Tibial nerve (tissue), 4 donors: ENCODE results near the gene RHAG. TPM values are rescaled to one million over a fixed set of nuclear protein-coding genes. Genes with fewer than 3 reads are reported as not detected.
"Not testable (repeated sequence)": the region's sequence is repeated elsewhere in the genome, so short reads cannot be mapped to it uniquely, and the experiment has no call there.

ENCODE experiments used
- DNase-seq, 2 donors: peaks; one replicate each; pipeline ENCODE4 v3.0.0-alpha.2; 2019; ENCODE audit warnings: low spot score in 2 of 2
- H3K27ac ChIP-seq, 4 donors: fragments of 200-600 bp; sonication (generic) in 3 of 4; one replicate each; pipeline ENCODE4 v1.5.1; 2017 to 2019; ENCODE audit warnings: mild to moderate bottlenecking in 1 of 4
- H3K27me3 ChIP-seq, 2 donors: fragments of 200-600 bp; sonication (generic) in 1 of 2; one replicate each; pipeline versions ENCODE4 v1.5.1 to v1.6.0; 2017 to 2019
- H3K36me3 ChIP-seq, 3 donors: fragments of 200-600 bp; sonication (generic); one replicate each; pipeline ENCODE4 v1.5.1; 2018 to 2019
- H3K4me1 ChIP-seq, 4 donors: fragments of 200-600 bp; sonication (generic) in 3 of 4; one replicate each; pipeline ENCODE4 v1.5.1; 2017 to 2019
- H3K4me3 ChIP-seq, 4 donors: fragments of 200-600 bp; sonication (generic) in 3 of 4; one replicate each; pipeline ENCODE4 v1.5.1; 2017 to 2019; ENCODE audit warnings: mild to moderate bottlenecking in 1 of 4, moderate library complexity in 1 of 4
- H3K9me3 ChIP-seq, 4 donors: fragments of 200-600 bp; sonication (generic) in 3 of 4; one replicate each; pipeline ENCODE4 v1.5.1; 2017 to 2019
- CTCF ChIP-seq, 5 experiments: fragments of 200-600 bp in 3 of 5; fragments of 450-650 bp in 2 of 5; sonication (generic) in 3 of 5; IDR thresholded peaks; one replicate each; pipeline ENCODE4 v1.5.1; 2016 to 2019; ENCODE audit warnings: antibody characterized with exemption in 5 of 5, mild to moderate bottlenecking in 3 of 5, moderate library complexity in 2 of 5
- EP300 ChIP-seq, 2 donors: sonication (generic); formaldehyde crosslinking; IDR thresholded peaks; one replicate each; pipeline ENCODE4 v1.6.1; 2017; ENCODE audit warnings: antibody characterized with exemption in 2 of 2, mild to moderate bottlenecking in 1 of 2
- POLR2A ChIP-seq, 2 donors: fragments of 450-650 bp; IDR thresholded peaks; one replicate each; pipeline ENCODE4 v1.6.1; 2017; ENCODE audit warnings: antibody characterized with exemption in 2 of 2, mild to moderate bottlenecking in 2 of 2, moderate library complexity in 2 of 2
- WGBS, 2 donors: methylation state at CpG; one replicate each; pipeline ENCODE4 v1.1.5; 2018; 5-methylcytosine and 5-hydroxymethylcytosine counted together
- total RNA-seq, 4 donors: library from RNA; depleted of rRNA; stranded (reverse); fragments of >200 nt; gene quantifications; one replicate each; pipeline ENCODE4 v1.1.0, GENCODE V29; 2016

Gene RHAG
- total RNA-seq, 4 donors from 2014 or later, result 0.59 to 2.7 (median 2.1) TPM

GRCh38 chr6:49666480-49666879, 29.8 kb upstream of the RHAG start:
- H3K4me3 ChIP-seq, result no peak overlapping the region
- no peak overlapping the region for H3K27ac ChIP-seq
- WGBS, 2 donors, result 65 to 70% methylated on average over 1 of the region's 1 CpG
- no peak for DNase-seq
- TF ChIP-seq CTCF (IDR thresholded peaks at IDR 0.05) (no peak), POLR2A (IDR thresholded peaks at IDR 0.05) (no peak), EP300 (IDR thresholded peaks at IDR 0.05) (no peak)
- H3K9me3 ChIP-seq, result no peaks in the 10 kb centered on the region
- H3K36me3 ChIP-seq, result no peaks in the 10 kb centered on the region
- H3K27me3 ChIP-seq, result no peaks in the 10 kb centered on the region
- no peaks in the 10 kb centered on the region for H3K4me1 ChIP-seq

- H3K4me3 ChIP-seq, result no peak overlapping the region
- no peaks in the 10 kb centered on the region for H3K9me3 ChIP-seq
- no peak for DNase-seq
- no peaks in the 10 kb centered on the region for H3K36me3 ChIP-seq
- WGBS, 2 donors, result 52 to 67% methylated on average over 3 of the region's 3 CpGs
- no peaks in the 10 kb centered on the region for H3K27me3 ChIP-seq
- H3K4me1 ChIP-seq, result no peaks in the 10 kb centered on the region
- H3K27ac ChIP-seq, result no peak overlapping the region
- TF ChIP-seq CTCF (IDR thresholded peaks at IDR 0.05), result no peak
- TF ChIP-seq EP300 (IDR thresholded peaks at IDR 0.05), result no peak
- no peak for TF ChIP-seq POLR2A (IDR thresholded peaks at IDR 0.05)
Measured at GRCh38 chr6:49664817-49665216, 28.2 kb upstream of the RHAG start.

GRCh38 chr6:49664054-49664453, 27.4 kb upstream of the RHAG start:
- H3K4me3 ChIP-seq, H3K9me3 ChIP-seq, H3K4me1 ChIP-seq, DNase-seq, H3K27me3 ChIP-seq, H3K36me3 ChIP-seq, H3K27ac ChIP-seq: not testable (repeated sequence)
- WGBS, 2 donors, result 81 to 90% methylated on average over 1 of the region's 1 CpG

- Histone ChIP-seq H3K27ac (no peak overlapping the region), H3K4me1 (no peaks in the 10 kb centered on the region), H3K36me3 (no peaks in the 10 kb centered on the region), H3K9me3 (no peaks in the 10 kb centered on the region), H3K4me3 (no peak overlapping the region), H3K27me3 (no peaks in the 10 kb centered on the region)
- no peak for DNase-seq
- WGBS, 2 donors, result 53 to 62% methylated on average over 1 of the region's 1 CpG
- TF ChIP-seq POLR2A (IDR thresholded peaks at IDR 0.05) (no peak), EP300 (IDR thresholded peaks at IDR 0.05) (no peak), CTCF (IDR thresholded peaks at IDR 0.05) (no peak)
Measured at GRCh38 chr6:49662892-49663261, 26.2 kb upstream of the RHAG start.

- TF ChIP-seq EP300 (IDR thresholded peaks at IDR 0.05), result no peak
- no peak for TF ChIP-seq CTCF (IDR thresholded peaks at IDR 0.05)
- TF ChIP-seq POLR2A (IDR thresholded peaks at IDR 0.05), result no peak
- 83 to 96% methylated on average over 1 of the region's 1 CpG for WGBS, 2 donors
- DNase-seq, result no peak
- Histone ChIP-seq H3K4me3 (no peak overlapping the region), H3K36me3 (no peaks in the 10 kb centered on the region), H3K27me3 (no peaks in the 10 kb centered on the region), H3K4me1 (no peaks in the 10 kb centered on the region), H3K27ac (no peak overlapping the region), H3K9me3 (no peaks in the 10 kb centered on the region)
Measured at GRCh38 chr6:49662231-49662891, 25.7 kb upstream of the RHAG start.

GRCh38 chr6:49653942-49654341, 17.3 kb upstream of the RHAG start:
- Histone ChIP-seq H3K9me3 (no peaks in the 10 kb centered on the region), H3K4me1 (no peaks in the 10 kb centered on the region), H3K27ac (no peak overlapping the region), H3K36me3 (no peaks in the 10 kb centered on the region), H3K4me3 (no peak overlapping the region), H3K27me3 (no peaks in the 10 kb centered on the region)
- DNase-seq, result no peak
- TF ChIP-seq EP300 (IDR thresholded peaks at IDR 0.05), result no peak
- TF ChIP-seq POLR2A (IDR thresholded peaks at IDR 0.05), result no peak
- TF ChIP-seq CTCF (IDR thresholded peaks at IDR 0.05), result no peak
- 83 to 100% methylated on average over 1 of the region's 1 CpG for WGBS, 2 donors
